PFSK-1 (cell line): ENCODE results near the gene CEP135.

Experiments
- POLR2AphosphoS5 ChIP-seq: IDR thresholded peaks from 2 replicates; pipeline ENCODE4 v1.6.1; 2012; ENCODE audit warnings: low read depth, mild to moderate bottlenecking, control low read depth, low read length, moderate library complexity
- REST ChIP-seq, 2 experiments: IDR thresholded peaks; 2 replicates each; pipeline versions ENCODE4 v1.6.1 to v1.8.0; 2011 to 2012; ENCODE audit warnings: low read depth in 2 of 2, low read length in 2 of 2, control low read depth in 1 of 2, inconsistent platforms in 1 of 2, mild to moderate bottlenecking in 1 of 2, moderate library complexity in 1 of 2; ENCODE audit not compliant: insufficient read depth in 1 of 2

- TF ChIP-seq REST (IDR thresholded peaks at IDR 0.05; ENCODE audit: insufficient read depth in 1 of 2, low read depth in 2 of 2, low read length in 2 of 2) (no peak), POLR2AphosphoS5 (no peak)
Observed at GRCh38 chr4:55989766-55990165, 41.0 kb downstream of the CEP135 start.
